OCI-LY1 (cell line): ENCODE measurements around the gene CLP1.

ENCODE experiments used
- H2AFZ ChIP-seq: fragments of 200-600 bp; sonication (generic), shearing (Covaris generic); 2 replicates; pipeline ENCODE4 v1.6.0; 2014; ENCODE audit warnings: antibody characterized with exemption, mild to moderate bottlenecking, low read length
- H3F3A ChIP-seq: fragments of 200-600 bp; sonication (generic), shearing (Covaris generic); 2 replicates; pipeline ENCODE4 v1.6.0; 2014; ENCODE audit warnings: mild to moderate bottlenecking, antibody characterized with exemption, low read length, moderate library complexity; ENCODE audit not compliant: insufficient read depth
- H3K27ac ChIP-seq: fragments of 200-600 bp; sonication (generic); 2 replicates; pipeline ENCODE4 v1.5.1; 2014; ENCODE audit warnings: low read length, mixed run types, mild to moderate bottlenecking, low read depth; ENCODE audit not compliant: poor library complexity, severe bottlenecking
- H3K27me3 ChIP-seq: fragments of 200-600 bp; sonication (generic); 2 replicates; pipeline ENCODE4 v1.6.0; 2014; ENCODE audit warnings: antibody characterized with exemption, mild to moderate bottlenecking, low read length, moderate library complexity; ENCODE audit not compliant: insufficient read depth
- H3K36me3 ChIP-seq: fragments of 200-600 bp; sonication (generic); 2 replicates; pipeline ENCODE4 v1.6.1; 2014; ENCODE audit warnings: mild to moderate bottlenecking, antibody characterized with exemption, low read length, moderate library complexity, mixed read lengths; ENCODE audit not compliant: insufficient read depth
- H3K4me1 ChIP-seq: fragments of 200-600 bp; sonication (generic); 2 replicates; pipeline ENCODE4 v1.5.1; 2014; ENCODE audit warnings: mild to moderate bottlenecking, low read length, moderate library complexity; ENCODE audit not compliant: insufficient read depth, severe bottlenecking
- H3K4me2 ChIP-seq: fragments of 200-600 bp; sonication (generic), shearing (Covaris generic); 2 replicates; pipeline ENCODE4 v1.6.1; 2014; ENCODE audit warnings: low read length
- H3K4me3 ChIP-seq: fragments of 200-600 bp; sonication (generic); 2 replicates; pipeline ENCODE4 v1.5.1; 2014; ENCODE audit warnings: low read length, low read depth, mild to moderate bottlenecking, mixed read lengths; ENCODE audit not compliant: poor library complexity, severe bottlenecking
- H3K79me2 ChIP-seq: fragments of 200-600 bp; shearing (Covaris generic); 2 replicates; pipeline ENCODE4 v1.6.1; 2016; ENCODE audit warnings: mixed run types, low read length, mixed read lengths; ENCODE audit not compliant: insufficient read depth
- H3K9ac ChIP-seq: fragments of 200-600 bp; sonication (generic), shearing (Covaris generic); 2 replicates; pipeline ENCODE4 v1.6.1; 2014; ENCODE audit warnings: mild to moderate bottlenecking, low read length, mixed read lengths
- H3K9me2 ChIP-seq: fragments of 200-600 bp; sonication (generic), shearing (Covaris generic); 2 replicates; pipeline ENCODE4 v1.6.1; 2014; ENCODE audit warnings: low read depth, mild to moderate bottlenecking, low read length, mixed read lengths
- H3K9me3 ChIP-seq: fragments of 200-600 bp; shearing (Covaris generic); 2 replicates; pipeline ENCODE4 v1.6.1; 2014; ENCODE audit warnings: low read length, mixed read lengths
- H4K20me1 ChIP-seq: fragments of 200-600 bp; sonication (generic), shearing (Covaris generic); 2 replicates; pipeline ENCODE4 v1.6.0; 2016; ENCODE audit warnings: mild to moderate bottlenecking, low read length; ENCODE audit not compliant: insufficient read depth
- EZH2 ChIP-seq: fragments of 200-600 bp; sonication (generic), shearing (Covaris generic); IDR thresholded peaks from 2 replicates; pipeline ENCODE4 v1.8.0; 2017; ENCODE audit warnings: borderline replicate concordance, mixed run types, mild to moderate bottlenecking, antibody characterized with exemption, low read length, moderate library complexity, mixed read lengths
- TF ChIP-seq, protein P1 (sequence below): fragments of 200-600 bp; sonication (generic), shearing (Covaris generic); IDR thresholded peaks from 2 replicates; pipeline ENCODE4 v1.5.1; 2017; ENCODE audit warnings: mild to moderate bottlenecking, antibody characterized with exemption, low read length, moderate library complexity, mixed read lengths

CLP1 gene

DNA sequence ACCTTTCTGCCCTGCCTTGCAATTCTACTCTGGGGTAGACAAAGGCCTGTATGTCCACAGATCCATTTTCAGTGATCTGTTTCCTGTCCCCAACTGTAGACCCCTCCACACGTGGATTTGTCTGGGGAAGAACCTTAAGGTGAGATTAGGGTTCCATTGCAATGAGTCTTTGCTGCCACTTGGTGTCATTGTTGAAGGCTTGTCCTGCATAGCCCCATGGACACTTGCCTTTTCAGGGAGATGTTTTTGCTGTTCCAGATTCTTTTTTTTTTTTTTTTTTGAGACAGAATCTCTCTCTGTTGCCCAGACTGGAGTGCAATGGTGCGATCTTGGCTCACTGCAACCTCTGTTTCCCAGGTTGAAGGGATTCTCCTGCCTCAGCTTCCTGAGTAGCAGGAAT lies 38.2 kb upstream of the CLP1 start:
- H3K9me2 ChIP-seq, result no peaks in the 10 kb centered on the region
- no peaks in the 10 kb centered on the region for H3K4me1 ChIP-seq
- no peak overlapping the region for H2AFZ ChIP-seq
- no peak overlapping the region for H3K27ac ChIP-seq
- 0 out of 2 replicates have a peak, but pooled peaks cover 3% of the 10 kb centered on the region for H3K9me3 ChIP-seq
- H3K36me3 ChIP-seq, result no peaks in the 10 kb centered on the region; the same call in 1 of the 2 replicates
- no peaks in the 10 kb centered on the region for H3K27me3 ChIP-seq
- no peak for TF ChIP-seq EZH2
- TF ChIP-seq, protein P1, sequence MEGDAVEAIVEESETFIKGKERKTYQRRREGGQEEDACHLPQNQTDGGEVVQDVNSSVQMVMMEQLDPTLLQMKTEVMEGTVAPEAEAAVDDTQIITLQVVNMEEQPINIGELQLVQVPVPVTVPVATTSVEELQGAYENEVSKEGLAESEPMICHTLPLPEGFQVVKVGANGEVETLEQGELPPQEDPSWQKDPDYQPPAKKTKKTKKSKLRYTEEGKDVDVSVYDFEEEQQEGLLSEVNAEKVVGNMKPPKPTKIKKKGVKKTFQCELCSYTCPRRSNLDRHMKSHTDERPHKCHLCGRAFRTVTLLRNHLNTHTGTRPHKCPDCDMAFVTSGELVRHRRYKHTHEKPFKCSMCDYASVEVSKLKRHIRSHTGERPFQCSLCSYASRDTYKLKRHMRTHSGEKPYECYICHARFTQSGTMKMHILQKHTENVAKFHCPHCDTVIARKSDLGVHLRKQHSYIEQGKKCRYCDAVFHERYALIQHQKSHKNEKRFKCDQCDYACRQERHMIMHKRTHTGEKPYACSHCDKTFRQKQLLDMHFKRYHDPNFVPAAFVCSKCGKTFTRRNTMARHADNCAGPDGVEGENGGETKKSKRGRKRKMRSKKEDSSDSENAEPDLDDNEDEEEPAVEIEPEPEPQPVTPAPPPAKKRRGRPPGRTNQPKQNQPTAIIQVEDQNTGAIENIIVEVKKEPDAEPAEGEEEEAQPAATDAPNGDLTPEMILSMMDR, result no peak
- no peak overlapping the region for H3K9ac ChIP-seq
- H3K4me3 ChIP-seq, result no peak overlapping the region
- no peaks in the 10 kb centered on the region for H3K79me2 ChIP-seq
- no peaks in the 10 kb centered on the region for H4K20me1 ChIP-seq
- H3K4me2 ChIP-seq, result no peak overlapping the region
- no peaks in the 10 kb centered on the region for H3F3A ChIP-seq

DNA sequence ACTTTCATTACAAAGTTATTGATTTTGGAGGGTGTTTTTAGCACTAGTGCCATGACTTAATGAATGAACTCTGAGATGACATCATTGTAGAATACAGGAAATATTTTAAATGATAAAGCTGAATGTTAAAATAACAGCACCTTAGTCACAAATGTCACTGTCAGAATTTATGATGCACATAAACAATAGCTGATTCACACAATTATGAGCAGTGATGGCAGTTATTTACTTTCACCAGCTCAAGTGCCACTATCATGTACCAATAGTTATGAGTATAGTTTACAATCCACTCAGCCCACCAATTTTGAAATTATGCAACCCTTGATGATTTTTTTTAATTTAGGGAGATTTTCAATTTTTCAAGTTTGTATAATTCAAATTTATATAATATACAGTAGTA lies 37.1 kb upstream of the CLP1 start:
- 0 out of 2 replicates have a peak, but pooled peaks cover 3% of the 10 kb centered on the region for H3K9me3 ChIP-seq
- H2AFZ ChIP-seq, result no peak overlapping the region
- no peaks in the 10 kb centered on the region for H4K20me1 ChIP-seq
- no peak overlapping the region for H3K9ac ChIP-seq
- H3K36me3 ChIP-seq, result no peaks in the 10 kb centered on the region; the same call in 1 of the 2 replicates
- H3K27me3 ChIP-seq, result no peaks in the 10 kb centered on the region
- TF ChIP-seq, protein P1, result no peak
- no peak for TF ChIP-seq EZH2
- H3K4me1 ChIP-seq, result no peaks in the 10 kb centered on the region
- no peak overlapping the region for H3K4me3 ChIP-seq
- no peaks in the 10 kb centered on the region for H3K9me2 ChIP-seq
- H3K4me2 ChIP-seq, result no peak overlapping the region
- no peaks in the 10 kb centered on the region for H3F3A ChIP-seq
- H3K27ac ChIP-seq, result no peak overlapping the region
- no peaks in the 10 kb centered on the region for H3K79me2 ChIP-seq

DNA sequence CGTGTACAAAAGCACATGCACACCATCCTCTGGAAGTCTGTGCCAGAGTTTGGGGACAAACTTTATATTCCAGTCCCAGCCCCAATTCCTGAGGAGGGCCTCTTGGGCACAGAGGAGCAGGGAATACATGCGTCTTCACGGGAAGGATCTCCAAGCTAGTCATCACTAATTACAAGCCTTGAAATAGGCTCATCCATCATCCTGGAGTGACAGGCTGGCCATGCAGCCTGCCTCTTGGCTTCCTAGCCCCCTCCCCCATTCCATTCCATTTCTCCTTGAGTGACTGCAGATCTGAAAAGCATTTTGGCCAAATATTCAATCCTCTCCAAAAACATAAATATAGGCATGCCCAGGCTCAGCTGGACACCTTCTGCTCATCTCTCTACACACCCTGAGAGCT lies 35.3 kb upstream of the CLP1 start:
- H3K27me3 ChIP-seq, result no peaks in the 10 kb centered on the region
- H3K9me3 ChIP-seq, result 0 out of 2 replicates have a peak, but pooled peaks cover 3% of the 10 kb centered on the region
- no peaks in the 10 kb centered on the region for H4K20me1 ChIP-seq
- no peaks in the 10 kb centered on the region for H3F3A ChIP-seq
- H3K4me2 ChIP-seq, result no peak overlapping the region
- H3K27ac ChIP-seq, result no peak overlapping the region
- H3K9me2 ChIP-seq, result no peaks in the 10 kb centered on the region
- no peaks in the 10 kb centered on the region for H3K79me2 ChIP-seq
- H3K9ac ChIP-seq, result no peak overlapping the region
- no peaks in the 10 kb centered on the region; the same call in 1 of the 2 replicates for H3K36me3 ChIP-seq
- H2AFZ ChIP-seq, result no peak overlapping the region
- H3K4me3 ChIP-seq, result no peak overlapping the region
- TF ChIP-seq, protein P1, result no peak
- TF ChIP-seq EZH2, result no peak
- H3K4me1 ChIP-seq, result no peaks in the 10 kb centered on the region
